ENCODE measurements around the gene TSPAN4.
A peak's percentile ranks its signal among the peaks of the same experiment; 100 is the strongest.

Gene TSPAN4

GRCh38 chr11:804599-804964 lies 38.1 kb upstream of the TSPAN4 start:
- DNase-seq (ENCODE audit: low spot score), result no peak

GRCh38 chr11:808427-809286 lies 34.0 kb upstream of the TSPAN4 start:
- DNase-seq (ENCODE audit: low spot score), result peak; percentile 73

GRCh38 chr11:809287-810039 lies 33.2 kb upstream of the TSPAN4 start, which contains the start of gene RPLP2:
RPLP2 (plus strand) TSS chr11:809967; CDS start chr11:810235, 268 bp downstream.
- peak; percentile 96 for DNase-seq (ENCODE audit: low spot score)

- no peak for DNase-seq (ENCODE audit: low spot score)
Measured at GRCh38 chr11:810040-810567, 32.5 kb upstream of the TSPAN4 start.

- DNase-seq (ENCODE audit: low spot score), result no peak
Measured at GRCh38 chr11:811446-812245, 31.0 kb upstream of the TSPAN4 start.

GRCh38 chr11:812390-812789 lies 30.3 kb upstream of the TSPAN4 start:
- DNase-seq (ENCODE audit: low spot score), result no peak

GRCh38 chr11:813072-813455 lies 29.6 kb upstream of the TSPAN4 start:
- no peak for DNase-seq (ENCODE audit: low spot score)

- DNase-seq (ENCODE audit: low spot score), result no peak
Measured at GRCh38 chr11:813456-814096, 29.1 kb upstream of the TSPAN4 start.

- no peak for DNase-seq (ENCODE audit: low spot score)
Measured at GRCh38 chr11:815675-816432, 26.8 kb upstream of the TSPAN4 start.

- DNase-seq (ENCODE audit: low spot score), result no peak
Measured at GRCh38 chr11:816433-816779, 26.2 kb upstream of the TSPAN4 start.

- DNase-seq (ENCODE audit: low spot score), result no peak
Measured at GRCh38 chr11:818396-819128, 24.1 kb upstream of the TSPAN4 start, which contains the start of gene PNPLA2. PNPLA2 (plus strand) TSS chr11:818914; CDS start chr11:819719, 805 bp downstream.

- peak; percentile 88 for DNase-seq (ENCODE audit: low spot score)
Measured at GRCh38 chr11:819129-819931, 23.3 kb upstream of the TSPAN4 start.

- peak; percentile 81 for DNase-seq (ENCODE audit: low spot score)
Measured at GRCh38 chr11:819943-820649, 22.6 kb upstream of the TSPAN4 start.

GRCh38 chr11:820655-821511 lies 21.8 kb upstream of the TSPAN4 start:
- DNase-seq (ENCODE audit: low spot score), result no peak

- DNase-seq (ENCODE audit: low spot score), result no peak
Measured at GRCh38 chr11:821512-822371, 20.9 kb upstream of the TSPAN4 start.

GRCh38 chr11:823441-824291 lies 19.0 kb upstream of the TSPAN4 start:
- DNase-seq (ENCODE audit: low spot score), result no peak
